GM18502 (cell line): ENCODE data around the gene WDR27.
A peak's percentile ranks its signal among the peaks of the same experiment; 100 is the strongest.
"Not testable (repeated sequence)": the region's sequence is repeated elsewhere in the genome, so short reads cannot be mapped to it uniquely, and the experiment has no call there.

ENCODE experiments used
- ATAC-seq: cut with Tn5 transposase; IDR thresholded peaks from one replicate; pipeline ENCODE4 v1.9.1; 2021; ENCODE audit warnings: mild to moderate bottlenecking; ENCODE audit not compliant: unreplicated experiment, poor library complexity

Gene WDR27

GRCh38 chr6:169714178-169714577, 12.3 kb upstream of the WDR27 start:
- no peak for ATAC-seq

GRCh38 chr6:169710009-169710408, 8.2 kb upstream of the WDR27 start:
- ATAC-seq: no peak

- ATAC-seq: peak; percentile 54
These were observed 7.5 kb upstream of the WDR27 start for GRCh38 chr6:169709293-169709692.

GRCh38 chr6:169707772-169708171, 5.9 kb upstream of the WDR27 start:
- ATAC-seq: no peak

- ATAC-seq: peak; percentile 8
These were observed 1.0 kb upstream of the WDR27 start for GRCh38 chr6:169702840-169703246.

GRCh38 chr6:169701311-169701953, 397 bp downstream of the WDR27 start:
- ATAC-seq: peak; percentile 6

- ATAC-seq: no peak
These were observed 1.5 kb downstream of the WDR27 start for GRCh38 chr6:169700296-169700695.

GRCh38 chr6:169697115-169697514, 4.7 kb downstream of the WDR27 start:
- ATAC-seq: not testable (repeated sequence)

- ATAC-seq: no peak
These were observed 6.7 kb downstream of the WDR27 start for GRCh38 chr6:169695131-169695530.

GRCh38 chr6:169692516-169692915, 9.3 kb downstream of the WDR27 start:
- no peak for ATAC-seq

GRCh38 chr6:169691260-169691659, 10.6 kb downstream of the WDR27 start:
- no peak for ATAC-seq

- no peak for ATAC-seq
These were observed 12.5 kb downstream of the WDR27 start for GRCh38 chr6:169689287-169689686.

GRCh38 chr6:169685860-169686259, 16.0 kb downstream of the WDR27 start:
- ATAC-seq: no peak

- ATAC-seq: no peak
These were observed 17.8 kb downstream of the WDR27 start for GRCh38 chr6:169684056-169684455.

GRCh38 chr6:169678342-169678741, 23.5 kb downstream of the WDR27 start:
- no peak for ATAC-seq

- ATAC-seq: no peak
These were observed 24.7 kb downstream of the WDR27 start for GRCh38 chr6:169677096-169677495.

- no peak for ATAC-seq
These were observed 26.8 kb downstream of the WDR27 start for GRCh38 chr6:169675011-169675410.

GRCh38 chr6:169671563-169671962, 30.3 kb downstream of the WDR27 start:
- ATAC-seq: no peak

GRCh38 chr6:169669889-169670288, 31.9 kb downstream of the WDR27 start:
- ATAC-seq: no peak

GRCh38 chr6:169669147-169669546, 32.7 kb downstream of the WDR27 start:
- no peak for ATAC-seq

- no peak for ATAC-seq
These were observed 33.5 kb downstream of the WDR27 start for GRCh38 chr6:169668203-169668847.

GRCh38 chr6:169667716-169668115, 34.1 kb downstream of the WDR27 start:
- no peak for ATAC-seq
